H1 (cell line): ENCODE data around the gene SGSM1. TPM values are rescaled to one million over a fixed set of nuclear protein-coding genes. Genes with fewer than 3 reads are reported as not detected.

Experiments used
- CTCF ChIA-PET: fragments of 300-600 bp; sonication (Branson Sonifier 250); formaldehyde crosslinking; loops from one replicate; lab custom pipeline; 2021; ENCODE audit not compliant: partially characterized antibody; lab: Charles Lee
- POLR2A ChIA-PET: fragments of 300-600 bp; sonication (Branson Sonifier 250); formaldehyde crosslinking; loops from one replicate; lab custom pipeline; 2021; ENCODE audit warnings: inconsistent platforms; ENCODE audit not compliant: partially characterized antibody; lab: Charles Lee
- DNase-seq, 2 experiments: peaks; one replicate each; pipeline versions ENCODE4 v3.0.0 to v3.0.0-alpha.2; 2010 to 2022; ENCODE audit warnings: low spot score in 2 of 2, low read depth in 1 of 2, mixed read lengths in 1 of 2
- FAIRE-seq: peaks from 2 replicates; lab custom pipeline; 2011; peaks lifted over from hg19 to GRCh38; lab: Jason Lieb, UNC
- H2AFZ ChIP-seq: 2 replicates; pipeline ENCODE4 v1.8.1; 2012; ENCODE audit warnings: low read length, inconsistent platforms
- H2AK5ac ChIP-seq: 2 replicates; pipeline ENCODE4 v1.6.1; 2013; ENCODE audit warnings: low read depth, low read length
- H2BK120ac ChIP-seq: replicated peaks from 2 replicates; pipeline ENCODE3; 2013; ENCODE audit warnings: low read depth, low read length, inconsistent platforms
- H2BK12ac ChIP-seq: 2 replicates; pipeline ENCODE4 v1.6.1; 2013; ENCODE audit warnings: low read depth, low read length
- H2BK15ac ChIP-seq: 2 replicates; pipeline ENCODE4 v1.6.1; 2013; ENCODE audit warnings: low read length
- H2BK20ac ChIP-seq: 2 replicates; pipeline ENCODE4 v1.6.1; 2013; ENCODE audit warnings: low read length
- H2BK5ac ChIP-seq: 2 replicates; pipeline ENCODE4 v1.6.1; 2013; ENCODE audit warnings: low read depth, low read length
- H3K14ac ChIP-seq: 2 replicates; pipeline ENCODE4 v1.6.1; 2013; ENCODE audit warnings: inconsistent platforms; ENCODE audit not compliant: insufficient read length
- H3K18ac ChIP-seq: 2 replicates; pipeline ENCODE4 v1.6.1; 2013; ENCODE audit warnings: low read length; ENCODE audit errors: extremely low read depth
- H3K23ac ChIP-seq: 2 replicates; pipeline ENCODE4 v1.6.1; 2013; ENCODE audit warnings: inconsistent platforms; ENCODE audit not compliant: insufficient read length
- H3K23me2 ChIP-seq: 2 replicates; pipeline ENCODE4 v1.6.1; 2013; ENCODE audit warnings: low read depth, low read length
- H3K27ac ChIP-seq: 2 replicates; pipeline ENCODE4 v1.6.1; 2011; ENCODE audit warnings: low read depth, low read length, inconsistent platforms
- H3K27me3 ChIP-seq, 4 experiments: replicated peaks in 1 of 4; 1 replicate in 1 of 4; 2 replicates in 3 of 4; pipeline versions ENCODE4 v1.6.1 to v1.8.1; 2011 to 2013; ENCODE audit warnings: low read length in 3 of 4, mild to moderate bottlenecking in 3 of 4, inconsistent platforms in 2 of 4, mixed read lengths in 2 of 4, moderate library complexity in 1 of 4; ENCODE audit not compliant: control insufficient read depth in 3 of 4, insufficient read depth in 3 of 4; ENCODE audit errors: extremely low read depth in 1 of 4
- H3K36me3 ChIP-seq, 4 experiments: 2 replicates each; pipeline versions ENCODE4 v1.6.1 to v1.8.1; 2011 to 2013; ENCODE audit warnings: mild to moderate bottlenecking in 4 of 4, low read length in 3 of 4, moderate library complexity in 2 of 4, control low read depth in 1 of 4, inconsistent platforms in 1 of 4; ENCODE audit not compliant: insufficient read depth in 4 of 4, control insufficient read depth in 2 of 4
- H3K4ac ChIP-seq: replicated peaks from 2 replicates; pipeline ENCODE3; 2013; ENCODE audit warnings: low read length, low read depth, mixed read lengths, inconsistent platforms; ENCODE audit not compliant: insufficient read length
- H3K4me1 ChIP-seq, 4 experiments: replicated peaks in 1 of 4; 1 replicate in 1 of 4; 2 replicates in 3 of 4; pipeline versions ENCODE4 v1.6.1 to v1.8.1; 2011 to 2013; ENCODE audit warnings: low read length in 3 of 4, inconsistent platforms in 2 of 4, mixed read lengths in 1 of 4; ENCODE audit not compliant: insufficient read depth in 4 of 4, control insufficient read depth in 3 of 4
- H3K4me2 ChIP-seq, 2 experiments: 2 replicates each; pipeline versions ENCODE4 v1.6.1 to v1.8.1; 2011 to 2013; ENCODE audit warnings: low read depth in 2 of 2, low read length in 2 of 2, control low read depth in 1 of 2, inconsistent platforms in 1 of 2, mild to moderate bottlenecking in 1 of 2; ENCODE audit not compliant: insufficient read depth in 1 of 2
- H3K4me3 ChIP-seq, 4 experiments: fragments of 200-600, 300-600 bp in 1 of 4; sonication (generic), shearing (Covaris generic), sonication (Bioruptor Twin) in 1 of 4; 2 replicates each; pipeline versions ENCODE4 v1.5.1 to v1.8.1; 2011 to 2016; ENCODE audit warnings: low read length in 4 of 4, low read depth in 3 of 4, control low read depth in 2 of 4, inconsistent platforms in 2 of 4, mild to moderate bottlenecking in 2 of 4, mixed read lengths in 1 of 4, moderate library complexity in 1 of 4; ENCODE audit not compliant: insufficient read depth in 2 of 4; ENCODE audit errors: extremely low read depth in 1 of 4
- H3K56ac ChIP-seq: replicated peaks from 2 replicates; pipeline ENCODE3; 2013; ENCODE audit warnings: low read depth, mild to moderate bottlenecking, mixed read lengths, low read length, inconsistent platforms; ENCODE audit not compliant: insufficient read length
- H3K79me1 ChIP-seq: 2 replicates; pipeline ENCODE4 v1.6.1; 2013; ENCODE audit warnings: low read depth, low read length, control low read depth
- H3K79me2 ChIP-seq, 2 experiments: 2 replicates each; pipeline versions ENCODE4 v1.6.1 to v1.8.1; 2012 to 2013; ENCODE audit warnings: low read length in 2 of 2, mild to moderate bottlenecking in 2 of 2, inconsistent platforms in 1 of 2; ENCODE audit not compliant: insufficient read depth in 2 of 2, control insufficient read depth in 1 of 2
- H3K9ac ChIP-seq, 4 experiments: replicated peaks in 1 of 4; 1 replicate in 1 of 4; 2 replicates in 3 of 4; pipeline versions ENCODE4 v1.6.1 to v1.8.1; 2011 to 2013; ENCODE audit warnings: low read depth in 3 of 4, low read length in 3 of 4, control low read depth in 2 of 4, mild to moderate bottlenecking in 2 of 4, moderate library complexity in 2 of 4, inconsistent platforms in 1 of 4; ENCODE audit errors: extremely low read depth in 1 of 4
- H3K9me3 ChIP-seq, 2 experiments: 2 replicates each; pipeline versions ENCODE4 v1.6.1 to v1.8.1; 2012 to 2013; ENCODE audit warnings: mild to moderate bottlenecking in 2 of 2, moderate library complexity in 2 of 2, control low read depth in 1 of 2, inconsistent platforms in 1 of 2, low read depth in 1 of 2, low read length in 1 of 2, mixed read lengths in 1 of 2; ENCODE audit not compliant: insufficient read depth in 2 of 2
- H4K20me1 ChIP-seq, 2 experiments: replicated peaks in 1 of 2; 2 replicates each; pipeline versions ENCODE3 to v1.8.1; 2011 to 2013; ENCODE audit warnings: inconsistent platforms in 2 of 2, low read length in 2 of 2, mild to moderate bottlenecking in 1 of 2; ENCODE audit not compliant: insufficient read depth in 2 of 2, control insufficient read depth in 1 of 2
- H4K5ac ChIP-seq: 2 replicates; pipeline ENCODE4 v1.6.1; 2013; ENCODE audit warnings: low read length, low read depth, mixed read lengths, inconsistent platforms; ENCODE audit not compliant: insufficient read length
- H4K8ac ChIP-seq: 2 replicates; pipeline ENCODE4 v1.8.0; 2013; ENCODE audit warnings: mild to moderate bottlenecking, moderate library complexity, low read length, inconsistent platforms; ENCODE audit not compliant: insufficient read depth; ENCODE audit errors: extremely low read depth
- H4K91ac ChIP-seq: replicated peaks from 2 replicates; pipeline ENCODE3; 2013; ENCODE audit warnings: low read length, mixed read lengths, inconsistent platforms; ENCODE audit not compliant: insufficient read length
- CEBPB ChIP-seq: IDR thresholded peaks from 2 replicates; pipeline ENCODE4 v1.6.1; 2012; ENCODE audit warnings: low read depth, low read length
- JUN ChIP-seq: IDR thresholded peaks from 2 replicates; pipeline ENCODE4 v1.6.1; 2011; ENCODE audit warnings: low read depth, mild to moderate bottlenecking, improper control_type of control experiment, low read length
- USF2 ChIP-seq: IDR thresholded peaks from 2 replicates; pipeline ENCODE4 v1.6.1; 2011; ENCODE audit warnings: low read length, improper control_type of control experiment
- WGBS, 2 experiments: shearing (Covaris generic) in 1 of 2; methylation state at CpG; one replicate each; pipeline versions ENCODE4 v1.1.6 to v1.1.7; 2013 to 2015; ENCODE audit warnings: low lambda C conversion rate in 2 of 2, mixed read lengths in 2 of 2, inconsistent platforms in 1 of 2, low coverage in 1 of 2, missing lambda C conversion rate in 1 of 2; ENCODE audit not compliant: insufficient replicate concordance in 2 of 2, insufficient coverage in 1 of 2, insufficient read length in 1 of 2; ENCODE audit errors: extremely low coverage in 1 of 2, missing lambda C conversion rate in 1 of 2; 5-methylcytosine and 5-hydroxymethylcytosine counted together
- polyA plus RNA-seq, 7 experiments: library from polyadenylated mRNA; depleted of rRNA in 3 of 7; stranded (reverse) in 5 of 7; unstranded in 2 of 7; fragments of >200 nt in 5 of 7; fragments of 200-250 nt in 2 of 7; gene quantifications; 1 replicate in 5 of 7; 2 replicates in 1 of 7; 4 replicates in 1 of 7; pipeline versions ENCODE4 v1.2.1 to v1.2.3, GENCODE V29; 2011 to 2013; ENCODE audit warnings: missing spikeins in 2 of 7, mixed read lengths in 2 of 7
- total RNA-seq: library from RNA; stranded (reverse); fragmentation: NEBNext Ultra II Directional; extraction: Animal tissue kit (Norgen Biotek cat#: 25700); gene quantifications from 2 replicates; pipeline ENCODE4 v1.2.1, GENCODE V29; 2021

SGSM1 gene
- total and polyA plus RNA-seq, 2 of the 8 experiments (the other 6 are each of a cell fraction or from before 2014, with no cell fraction given): 2.8 to 5.2 TPM

- DNase-seq (no peak), FAIRE-seq (no peak)
- no peak overlapping the region for H2BK20ac ChIP-seq
- no peak overlapping the region for H2AK5ac ChIP-seq
- no peaks in the 10 kb centered on the region for H3K79me2 ChIP-seq
- H3K56ac ChIP-seq: no peak overlapping the region
- H2BK120ac ChIP-seq: no peak overlapping the region
- 88% methylated on average over 2 of the region's 2 CpGs; no CpG with 5 or more reads in 1 of the 2 experiments for WGBS, 2 experiments
- H2AFZ ChIP-seq: no peak overlapping the region
- H3K18ac ChIP-seq: no peak overlapping the region
- no peaks in the 10 kb centered on the region for H3K23me2 ChIP-seq
- H3K23ac ChIP-seq: no peak overlapping the region
- no peak overlapping the region for H3K4ac ChIP-seq
- CTCF ChIA-PET: interaction anchor here (0.8 to 4.7 kb wide), 3 partner anchors 28 to 172 kb away, joined by 3 to 22 read pairs (median 4); no protein-coding TSS in a partner anchor
- H2BK12ac ChIP-seq: no peak overlapping the region
- H3K36me3 ChIP-seq: no peaks in the 10 kb centered on the region
- H3K27ac ChIP-seq: no peak overlapping the region
- no peak overlapping the region for H4K91ac ChIP-seq
- H2BK15ac ChIP-seq: no peak overlapping the region
- H3K9ac ChIP-seq: no peak overlapping the region
- no peaks in the 10 kb centered on the region for H3K79me1 ChIP-seq
- H2BK5ac ChIP-seq: no peak overlapping the region
- POLR2A ChIA-PET: no interaction called here
- H3K27me3 ChIP-seq: no peaks in the 10 kb centered on the region
- H3K14ac ChIP-seq: no peak overlapping the region
- H3K4me2 ChIP-seq: no peak overlapping the region
- TF ChIP-seq JUN (no peak), CEBPB (no peak), USF2 (0 out of 2 replicates have a peak, but pooled peaks have one; percentile 40)
- H4K5ac ChIP-seq: no peak overlapping the region
- no peaks in the 10 kb centered on the region for H3K4me1 ChIP-seq
- no peak overlapping the region for H3K4me3 ChIP-seq
- H4K8ac ChIP-seq: no peak overlapping the region
- no peaks in the 10 kb centered on the region for H3K9me3 ChIP-seq
- H4K20me1 ChIP-seq: no peaks in the 10 kb centered on the region
Observed at GRCh38 chr22:24878969-24879368, 73.0 kb downstream of the SGSM1 start.
